ENCODE results near the gene PGBD1. TPM values are rescaled to one million over a fixed set of nuclear protein-coding genes. Genes with fewer than 3 reads are reported as not detected.

The PGBD1 gene
- total and polyA plus RNA-seq, 2 of the 13 experiments (the other 11 are each of a cell fraction or from before 2014, with no cell fraction given), result 3.6 to 6.9 TPM

- TF ChIP-seq, protein P1, sequence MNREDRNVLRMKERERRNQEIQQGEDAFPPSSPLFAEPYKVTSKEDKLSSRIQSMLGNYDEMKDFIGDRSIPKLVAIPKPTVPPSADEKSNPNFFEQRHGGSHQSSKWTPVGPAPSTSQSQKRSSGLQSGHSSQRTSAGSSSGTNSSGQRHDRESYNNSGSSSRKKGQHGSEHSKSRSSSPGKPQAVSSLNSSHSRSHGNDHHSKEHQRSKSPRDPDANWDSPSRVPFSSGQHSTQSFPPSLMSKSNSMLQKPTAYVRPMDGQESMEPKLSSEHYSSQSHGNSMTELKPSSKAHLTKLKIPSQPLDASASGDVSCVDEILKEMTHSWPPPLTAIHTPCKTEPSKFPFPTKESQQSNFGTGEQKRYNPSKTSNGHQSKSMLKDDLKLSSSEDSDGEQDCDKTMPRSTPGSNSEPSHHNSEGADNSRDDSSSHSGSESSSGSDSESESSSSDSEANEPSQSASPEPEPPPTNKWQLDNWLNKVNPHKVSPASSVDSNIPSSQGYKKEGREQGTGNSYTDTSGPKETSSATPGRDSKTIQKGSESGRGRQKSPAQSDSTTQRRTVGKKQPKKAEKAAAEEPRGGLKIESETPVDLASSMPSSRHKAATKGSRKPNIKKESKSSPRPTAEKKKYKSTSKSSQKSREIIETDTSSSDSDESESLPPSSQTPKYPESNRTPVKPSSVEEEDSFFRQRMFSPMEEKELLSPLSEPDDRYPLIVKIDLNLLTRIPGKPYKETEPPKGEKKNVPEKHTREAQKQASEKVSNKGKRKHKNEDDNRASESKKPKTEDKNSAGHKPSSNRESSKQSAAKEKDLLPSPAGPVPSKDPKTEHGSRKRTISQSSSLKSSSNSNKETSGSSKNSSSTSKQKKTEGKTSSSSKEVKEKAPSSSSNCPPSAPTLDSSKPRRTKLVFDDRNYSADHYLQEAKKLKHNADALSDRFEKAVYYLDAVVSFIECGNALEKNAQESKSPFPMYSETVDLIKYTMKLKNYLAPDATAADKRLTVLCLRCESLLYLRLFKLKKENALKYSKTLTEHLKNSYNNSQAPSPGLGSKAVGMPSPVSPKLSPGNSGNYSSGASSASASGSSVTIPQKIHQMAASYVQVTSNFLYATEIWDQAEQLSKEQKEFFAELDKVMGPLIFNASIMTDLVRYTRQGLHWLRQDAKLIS (CRISPR knock-in tag; IDR thresholded peaks at IDR 0.05), result no peak
- TF ChIP-seq NFE2L1 (CRISPR knock-in tag; IDR thresholded peaks at IDR 0.05; ENCODE audit: borderline replicate concordance) (no peak), AGO2 (optimal IDR thresholded peaks at IDR 0.05; ENCODE audit: low read depth, low read length) (peak; percentile 86), ZFP36L2 (CRISPR knock-in tag; IDR thresholded peaks at IDR 0.05) (no peak), PTBP1 (IDR thresholded peaks at IDR 0.05; ENCODE audit: low read depth, low read length, poor library complexity, severe bottlenecking) (no peak), HMGXB3 (CRISPR knock-in tag; IDR thresholded peaks at IDR 0.05; ENCODE audit: borderline replicate concordance) (peak; percentile 91; the same call in 1 of the 2 replicates), ZBTB46 (CRISPR knock-in tag; IDR thresholded peaks at IDR 0.05; ENCODE audit: borderline replicate concordance) (peak; percentile 54; the same call in 1 of the 2 replicates), ZNF12 (CRISPR knock-in tag; IDR thresholded peaks at IDR 0.05) (0 out of 2 replicates have a peak, but pooled peaks have one; percentile 17), ARNTL (CRISPR knock-in tag; IDR thresholded peaks at IDR 0.05) (peak; percentile 67), ZNF614 (CRISPR knock-in tag; IDR thresholded peaks at IDR 0.05; ENCODE audit: borderline replicate concordance) (peak; percentile 73), ASH2L (IDR thresholded peaks at IDR 0.05; ENCODE audit: insufficient read length, low read depth, low read length) (peak; percentile 80)
- TF ChIP-seq, protein P2, sequence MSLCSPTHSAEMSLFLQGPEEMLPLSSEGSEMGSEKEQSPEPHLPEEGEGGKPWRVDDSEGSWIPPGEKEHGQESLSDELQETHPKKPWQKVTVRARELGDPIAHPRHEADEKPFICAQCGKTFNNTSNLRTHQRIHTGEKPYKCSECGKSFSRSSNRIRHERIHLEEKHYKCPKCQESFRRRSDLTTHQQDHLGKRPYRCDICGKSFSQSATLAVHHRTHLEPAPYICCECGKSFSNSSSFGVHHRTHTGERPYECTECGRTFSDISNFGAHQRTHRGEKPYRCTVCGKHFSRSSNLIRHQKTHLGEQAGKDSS (CRISPR knock-in tag; IDR thresholded peaks at IDR 0.05; ENCODE audit: borderline replicate concordance, low read depth), result peak; percentile 79
Observed at GRCh38 chr6:28335564-28336283, 54.4 kb downstream of the PGBD1 start, which contains the start of gene ZSCAN31 (continued).

Measured in HepG2 (cell line).